Upper lobe of left lung (tissue), 4 donors: ENCODE data around the gene F5.

ENCODE experiments used
- POLR2A ChIP-seq, 4 donors: fragments of 450-650 bp; IDR thresholded peaks; one replicate each; pipeline ENCODE4 v1.5.1; 2016 to 2017; ENCODE audit warnings: antibody characterized with exemption in 4 of 4, mild to moderate bottlenecking in 2 of 4
- TF ChIP-seq, protein P1 (sequence below), 6 experiments: fragments of 450-650 bp in 4 of 6; fragments of 200-600 bp in 2 of 6; sonication (generic) in 2 of 6; IDR thresholded peaks; one replicate each; pipeline ENCODE4 v1.5.1; 2016 to 2019; ENCODE audit warnings: antibody characterized with exemption in 6 of 6

- TF ChIP-seq, protein P1, sequence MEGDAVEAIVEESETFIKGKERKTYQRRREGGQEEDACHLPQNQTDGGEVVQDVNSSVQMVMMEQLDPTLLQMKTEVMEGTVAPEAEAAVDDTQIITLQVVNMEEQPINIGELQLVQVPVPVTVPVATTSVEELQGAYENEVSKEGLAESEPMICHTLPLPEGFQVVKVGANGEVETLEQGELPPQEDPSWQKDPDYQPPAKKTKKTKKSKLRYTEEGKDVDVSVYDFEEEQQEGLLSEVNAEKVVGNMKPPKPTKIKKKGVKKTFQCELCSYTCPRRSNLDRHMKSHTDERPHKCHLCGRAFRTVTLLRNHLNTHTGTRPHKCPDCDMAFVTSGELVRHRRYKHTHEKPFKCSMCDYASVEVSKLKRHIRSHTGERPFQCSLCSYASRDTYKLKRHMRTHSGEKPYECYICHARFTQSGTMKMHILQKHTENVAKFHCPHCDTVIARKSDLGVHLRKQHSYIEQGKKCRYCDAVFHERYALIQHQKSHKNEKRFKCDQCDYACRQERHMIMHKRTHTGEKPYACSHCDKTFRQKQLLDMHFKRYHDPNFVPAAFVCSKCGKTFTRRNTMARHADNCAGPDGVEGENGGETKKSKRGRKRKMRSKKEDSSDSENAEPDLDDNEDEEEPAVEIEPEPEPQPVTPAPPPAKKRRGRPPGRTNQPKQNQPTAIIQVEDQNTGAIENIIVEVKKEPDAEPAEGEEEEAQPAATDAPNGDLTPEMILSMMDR (IDR thresholded peaks at IDR 0.05): no peak
- no peak for TF ChIP-seq POLR2A (IDR thresholded peaks at IDR 0.05)
These were observed 38.0 kb downstream of the F5 start for GRCh38 chr1:169548282-169548681.
